ENCODE results near the gene TMX4. TPM values are rescaled to one million over a fixed set of nuclear protein-coding genes. Genes with fewer than 3 reads are reported as not detected.

The TMX4 gene
- total RNA-seq, 1 experiment from 2014 or later: 47.4 TPM

DNA sequence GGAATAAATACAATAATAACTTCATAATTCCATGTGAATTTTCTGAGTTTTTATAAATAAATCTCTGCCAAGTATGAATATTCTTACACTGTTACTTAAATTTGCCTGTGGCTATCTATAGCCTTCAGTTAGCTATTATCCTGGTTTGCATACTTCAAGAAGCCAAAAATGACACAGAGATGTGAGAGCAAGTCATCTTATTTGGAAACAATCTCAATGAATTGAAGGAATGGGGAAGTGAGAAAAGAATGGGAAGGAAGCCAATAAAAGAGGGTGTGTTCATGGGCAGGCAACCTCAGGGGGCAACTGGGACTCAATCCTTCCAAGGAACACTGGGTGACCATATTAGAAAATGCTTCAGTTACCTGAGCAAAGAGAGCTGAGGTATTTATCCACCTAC, 89.2 kb downstream of the TMX4 start:
- intact Hi-C loops (cut with micrococcal nuclease): no loop called here
- BruUV-seq (replicated peaks): no TSS peak
- no peak overlapping the region for H3K27ac Mint-ChIP-seq (ENCODE audit: low read depth, unreplicated experiment)
- TF ChIP-seq, protein P1, sequence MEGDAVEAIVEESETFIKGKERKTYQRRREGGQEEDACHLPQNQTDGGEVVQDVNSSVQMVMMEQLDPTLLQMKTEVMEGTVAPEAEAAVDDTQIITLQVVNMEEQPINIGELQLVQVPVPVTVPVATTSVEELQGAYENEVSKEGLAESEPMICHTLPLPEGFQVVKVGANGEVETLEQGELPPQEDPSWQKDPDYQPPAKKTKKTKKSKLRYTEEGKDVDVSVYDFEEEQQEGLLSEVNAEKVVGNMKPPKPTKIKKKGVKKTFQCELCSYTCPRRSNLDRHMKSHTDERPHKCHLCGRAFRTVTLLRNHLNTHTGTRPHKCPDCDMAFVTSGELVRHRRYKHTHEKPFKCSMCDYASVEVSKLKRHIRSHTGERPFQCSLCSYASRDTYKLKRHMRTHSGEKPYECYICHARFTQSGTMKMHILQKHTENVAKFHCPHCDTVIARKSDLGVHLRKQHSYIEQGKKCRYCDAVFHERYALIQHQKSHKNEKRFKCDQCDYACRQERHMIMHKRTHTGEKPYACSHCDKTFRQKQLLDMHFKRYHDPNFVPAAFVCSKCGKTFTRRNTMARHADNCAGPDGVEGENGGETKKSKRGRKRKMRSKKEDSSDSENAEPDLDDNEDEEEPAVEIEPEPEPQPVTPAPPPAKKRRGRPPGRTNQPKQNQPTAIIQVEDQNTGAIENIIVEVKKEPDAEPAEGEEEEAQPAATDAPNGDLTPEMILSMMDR (IDR thresholded peaks at IDR 0.05; ENCODE audit: unreplicated experiment): no peak
- DNase-seq (ENCODE audit: unreplicated experiment): no peak
- H3K36me3 Mint-ChIP-seq (ENCODE audit: insufficient read depth, unreplicated experiment): no peaks in the 10 kb centered on the region
- POLR2A ChIA-PET: interaction anchor here (0.7 to 1.2 kb wide), 2 partner anchors 18 to 792 kb away, joined by 3 read pairs; no protein-coding TSS in a partner anchor
- no peaks in the 10 kb centered on the region for H3K27me3 Mint-ChIP-seq (ENCODE audit: insufficient read depth, unreplicated experiment)
- H3K4me3 Mint-ChIP-seq (ENCODE audit: unreplicated experiment): no peak overlapping the region
- no peaks in the 10 kb centered on the region for H3K9me3 Mint-ChIP-seq (ENCODE audit: unreplicated experiment)
- no peaks in the 10 kb centered on the region for H3K4me1 Mint-ChIP-seq (ENCODE audit: insufficient read depth, unreplicated experiment)
- CTCF ChIA-PET: interaction anchor here (0.5 to 11.9 kb wide), 3 partner anchors 29 to 1164 kb away, joined by 3 to 277 read pairs (median 5); no protein-coding TSS in a partner anchor

Other genes starting within 250 kb of the TMX4 start
- gene HAO1, start 79.3 kb downstream of the TMX4 start, total RNA-seq (2022): not detected in 2 replicates
- 5.9 and 8.2 TPM in 2 replicates for gene PLCB1, start 112.5 kb upstream of the TMX4 start, total RNA-seq (2022)

All from MCF 10A (cell line).